ENCODE results near the gene SYNM.

SYNM gene

DNA sequence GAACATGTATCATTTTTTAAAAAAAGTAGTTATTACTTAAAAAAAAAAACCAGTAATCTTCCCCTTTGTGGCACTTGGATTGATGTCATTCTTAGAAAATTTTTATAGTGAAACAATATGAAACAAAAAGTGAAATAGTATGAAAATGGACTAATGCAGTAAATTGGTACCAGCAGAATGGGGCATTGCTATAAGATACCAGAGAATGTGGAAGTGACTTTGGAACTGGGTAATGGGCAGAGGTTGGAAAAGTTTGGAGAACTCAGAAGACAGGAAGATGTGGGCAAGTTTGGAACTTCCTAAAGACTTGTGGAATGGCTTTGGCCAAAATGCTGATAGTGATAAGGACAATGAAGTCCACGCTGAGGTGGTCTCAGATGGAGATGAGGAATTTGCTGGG lies 77.9 kb downstream of the SYNM start:
- H3K27me3 ChIP-seq, result no peaks in the 10 kb centered on the region
- TF ChIP-seq, protein P1, sequence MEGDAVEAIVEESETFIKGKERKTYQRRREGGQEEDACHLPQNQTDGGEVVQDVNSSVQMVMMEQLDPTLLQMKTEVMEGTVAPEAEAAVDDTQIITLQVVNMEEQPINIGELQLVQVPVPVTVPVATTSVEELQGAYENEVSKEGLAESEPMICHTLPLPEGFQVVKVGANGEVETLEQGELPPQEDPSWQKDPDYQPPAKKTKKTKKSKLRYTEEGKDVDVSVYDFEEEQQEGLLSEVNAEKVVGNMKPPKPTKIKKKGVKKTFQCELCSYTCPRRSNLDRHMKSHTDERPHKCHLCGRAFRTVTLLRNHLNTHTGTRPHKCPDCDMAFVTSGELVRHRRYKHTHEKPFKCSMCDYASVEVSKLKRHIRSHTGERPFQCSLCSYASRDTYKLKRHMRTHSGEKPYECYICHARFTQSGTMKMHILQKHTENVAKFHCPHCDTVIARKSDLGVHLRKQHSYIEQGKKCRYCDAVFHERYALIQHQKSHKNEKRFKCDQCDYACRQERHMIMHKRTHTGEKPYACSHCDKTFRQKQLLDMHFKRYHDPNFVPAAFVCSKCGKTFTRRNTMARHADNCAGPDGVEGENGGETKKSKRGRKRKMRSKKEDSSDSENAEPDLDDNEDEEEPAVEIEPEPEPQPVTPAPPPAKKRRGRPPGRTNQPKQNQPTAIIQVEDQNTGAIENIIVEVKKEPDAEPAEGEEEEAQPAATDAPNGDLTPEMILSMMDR (IDR thresholded peaks at IDR 0.05), result no peak
- no peaks in the 10 kb centered on the region for H3K36me3 ChIP-seq
- no peak overlapping the region for H3K27ac ChIP-seq
- no peaks in the 10 kb centered on the region for H3K9me3 ChIP-seq
- no peak overlapping the region for H3K4me3 ChIP-seq (ENCODE audit: low read depth in 1 of 2, low read length in 1 of 2)
- H3K4me1 ChIP-seq (ENCODE audit: control insufficient read depth in 1 of 2, insufficient read depth in 1 of 2, low read depth in 1 of 2, low read length in 1 of 2), result peaks cover 0 to 3% of the 10 kb centered on the region in 2 experiments
